Body of pancreas (tissue), 4 donors: ENCODE measurements around the gene HTR3A.

ENCODE experiments used
- POLR2A ChIP-seq, 3 donors: fragments of 450-650 bp; IDR thresholded peaks; one replicate each; pipeline ENCODE4 v1.6.1; 2016; ENCODE audit warnings: antibody characterized with exemption in 3 of 3, mild to moderate bottlenecking in 2 of 3
- TF ChIP-seq, protein P1 (sequence below), 7 experiments: fragments of 450-650 bp in 4 of 7; fragments of 200-600 bp in 3 of 7; sonication (generic) in 3 of 7; IDR thresholded peaks; one replicate each; pipeline ENCODE4 v1.5.1; 2016 to 2019; ENCODE audit warnings: antibody characterized with exemption in 7 of 7

DNA sequence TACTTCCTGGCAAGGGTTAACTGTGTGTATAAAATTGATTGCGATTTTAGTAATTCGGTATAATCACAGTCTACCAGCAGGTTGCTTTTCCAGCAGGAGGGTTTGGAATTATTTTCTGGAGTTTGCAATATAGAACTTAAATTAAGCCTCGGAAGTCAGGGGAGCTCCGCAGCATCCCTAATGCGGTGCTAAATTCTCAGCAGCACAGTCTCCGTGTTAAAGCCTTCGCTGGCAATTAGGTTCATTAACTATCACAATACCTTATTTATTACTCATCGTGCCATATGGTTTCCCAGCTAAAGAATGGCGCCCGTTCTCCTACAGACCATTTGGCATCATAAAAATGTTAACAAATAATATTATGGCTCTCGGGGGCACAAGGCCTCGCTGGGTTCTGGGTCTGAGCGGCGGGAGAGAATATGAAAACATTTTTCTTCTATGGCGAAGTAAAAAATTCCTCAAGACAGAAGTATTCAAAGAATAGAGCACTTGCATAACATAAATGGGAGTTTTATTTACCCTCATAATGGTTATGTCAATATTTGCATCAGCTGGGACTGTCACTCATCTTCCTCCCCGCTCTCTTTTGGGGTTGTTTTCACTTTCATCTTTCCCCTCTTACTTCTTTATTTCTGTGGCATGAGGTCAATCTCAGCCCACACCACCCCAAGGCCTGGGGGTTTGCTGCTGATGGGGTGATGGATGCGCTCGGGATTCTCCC lies 56.5 kb downstream of the HTR3A start:
- TF ChIP-seq, protein P1, sequence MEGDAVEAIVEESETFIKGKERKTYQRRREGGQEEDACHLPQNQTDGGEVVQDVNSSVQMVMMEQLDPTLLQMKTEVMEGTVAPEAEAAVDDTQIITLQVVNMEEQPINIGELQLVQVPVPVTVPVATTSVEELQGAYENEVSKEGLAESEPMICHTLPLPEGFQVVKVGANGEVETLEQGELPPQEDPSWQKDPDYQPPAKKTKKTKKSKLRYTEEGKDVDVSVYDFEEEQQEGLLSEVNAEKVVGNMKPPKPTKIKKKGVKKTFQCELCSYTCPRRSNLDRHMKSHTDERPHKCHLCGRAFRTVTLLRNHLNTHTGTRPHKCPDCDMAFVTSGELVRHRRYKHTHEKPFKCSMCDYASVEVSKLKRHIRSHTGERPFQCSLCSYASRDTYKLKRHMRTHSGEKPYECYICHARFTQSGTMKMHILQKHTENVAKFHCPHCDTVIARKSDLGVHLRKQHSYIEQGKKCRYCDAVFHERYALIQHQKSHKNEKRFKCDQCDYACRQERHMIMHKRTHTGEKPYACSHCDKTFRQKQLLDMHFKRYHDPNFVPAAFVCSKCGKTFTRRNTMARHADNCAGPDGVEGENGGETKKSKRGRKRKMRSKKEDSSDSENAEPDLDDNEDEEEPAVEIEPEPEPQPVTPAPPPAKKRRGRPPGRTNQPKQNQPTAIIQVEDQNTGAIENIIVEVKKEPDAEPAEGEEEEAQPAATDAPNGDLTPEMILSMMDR (IDR thresholded peaks at IDR 0.05), result no peak
- no peak for TF ChIP-seq POLR2A (IDR thresholded peaks at IDR 0.05)
